Activated naive CD4-positive, alpha-beta T cell treated with anti-CD3 and anti-CD28 coated beads, Interleukin-2, amount 50 U/mL, for 16 hours (primary cell): ENCODE measurements around the gene PIK3CA.

Experiments
- DNase-seq: peaks from one replicate; pipeline ENCODE4 v3.0.0-alpha.2; 2020

The PIK3CA gene

GRCh38 chr3:179158336-179159039, 10.3 kb downstream of the PIK3CA start:
- no peak for DNase-seq

GRCh38 chr3:179163503-179163902, 15.3 kb downstream of the PIK3CA start:
- DNase-seq: no peak

- DNase-seq: no peak
These were observed 16.7 kb downstream of the PIK3CA start for GRCh38 chr3:179164857-179165256.

DNA sequence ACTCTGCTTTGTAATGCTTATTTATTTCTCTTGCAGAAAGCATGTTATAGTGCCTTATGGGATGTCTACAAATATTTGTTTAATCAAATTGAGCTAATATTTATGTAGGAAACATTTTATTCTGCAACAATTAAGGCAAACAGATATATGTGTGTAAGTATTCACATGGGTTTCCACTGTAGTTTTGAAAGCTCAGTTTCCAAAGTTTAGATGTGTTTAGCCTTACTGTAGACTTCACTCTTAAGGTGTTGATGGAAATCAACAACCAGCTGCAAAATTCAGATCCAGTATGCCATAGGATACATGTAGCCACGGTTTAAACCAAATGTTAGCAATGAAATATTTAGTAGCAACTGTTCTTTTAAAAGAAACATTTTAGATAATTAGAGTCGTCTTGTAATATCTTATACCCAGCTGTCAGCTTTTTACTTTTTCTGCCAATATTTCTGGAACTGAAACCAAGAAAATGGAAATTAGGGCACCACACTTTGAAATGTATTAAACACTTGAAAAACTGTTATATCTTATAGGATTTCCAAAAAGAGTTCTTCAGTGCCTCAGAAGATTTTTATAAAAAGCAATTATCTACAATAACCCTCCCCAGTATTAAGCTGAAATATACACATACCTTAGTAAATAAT, 18.5 kb downstream of the PIK3CA start:
- no peak for DNase-seq

- no peak for DNase-seq
These were observed 20.8 kb downstream of the PIK3CA start for GRCh38 chr3:179168918-179169317.

GRCh38 chr3:179172546-179172945, 24.4 kb downstream of the PIK3CA start:
- no peak for DNase-seq

- DNase-seq: no peak
These were observed 26.2 kb downstream of the PIK3CA start for GRCh38 chr3:179174316-179174715.

DNA sequence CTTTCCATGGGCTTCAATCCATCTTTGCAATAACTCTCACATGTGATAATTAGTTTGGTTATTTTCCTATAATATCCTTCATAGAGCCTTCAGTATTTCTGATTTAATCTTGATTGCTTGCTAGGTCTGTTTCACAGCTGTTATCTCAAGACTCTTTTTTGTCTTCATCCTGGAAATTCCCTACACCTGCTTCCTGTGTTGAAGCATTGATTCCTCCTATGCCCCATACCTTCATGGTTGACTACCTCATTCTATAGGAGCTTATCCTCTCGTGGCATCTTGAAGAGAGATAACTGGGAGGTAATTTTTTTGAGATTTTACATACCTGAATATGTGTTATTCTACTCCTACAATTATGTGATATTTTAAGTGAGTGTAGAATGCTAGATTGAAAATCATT, 26.7 kb downstream of the PIK3CA start:
- no peak for DNase-seq

GRCh38 chr3:179175358-179175757, 27.2 kb downstream of the PIK3CA start:
- no peak for DNase-seq

- no peak for DNase-seq
These were observed 29.5 kb downstream of the PIK3CA start for GRCh38 chr3:179177611-179178010.

DNA sequence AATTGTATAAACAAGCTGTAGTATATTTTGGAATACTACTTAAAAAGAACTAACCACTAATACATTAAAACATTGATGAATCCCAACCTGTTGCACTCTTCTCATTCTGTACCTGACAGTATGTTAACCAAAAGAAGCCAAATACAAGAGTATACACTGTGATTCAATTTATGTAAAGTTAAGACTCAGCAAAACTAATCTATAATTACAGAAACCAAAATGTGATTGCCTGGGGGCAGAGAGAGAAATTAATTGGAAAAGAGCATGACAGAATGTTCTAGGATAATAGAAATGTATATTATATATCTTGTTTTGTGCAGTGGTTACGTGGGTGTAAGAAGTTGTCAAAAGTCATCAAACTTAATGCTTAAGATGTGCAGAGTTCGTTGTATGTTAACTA, 31.1 kb downstream of the PIK3CA start:
- no peak for DNase-seq

DNA sequence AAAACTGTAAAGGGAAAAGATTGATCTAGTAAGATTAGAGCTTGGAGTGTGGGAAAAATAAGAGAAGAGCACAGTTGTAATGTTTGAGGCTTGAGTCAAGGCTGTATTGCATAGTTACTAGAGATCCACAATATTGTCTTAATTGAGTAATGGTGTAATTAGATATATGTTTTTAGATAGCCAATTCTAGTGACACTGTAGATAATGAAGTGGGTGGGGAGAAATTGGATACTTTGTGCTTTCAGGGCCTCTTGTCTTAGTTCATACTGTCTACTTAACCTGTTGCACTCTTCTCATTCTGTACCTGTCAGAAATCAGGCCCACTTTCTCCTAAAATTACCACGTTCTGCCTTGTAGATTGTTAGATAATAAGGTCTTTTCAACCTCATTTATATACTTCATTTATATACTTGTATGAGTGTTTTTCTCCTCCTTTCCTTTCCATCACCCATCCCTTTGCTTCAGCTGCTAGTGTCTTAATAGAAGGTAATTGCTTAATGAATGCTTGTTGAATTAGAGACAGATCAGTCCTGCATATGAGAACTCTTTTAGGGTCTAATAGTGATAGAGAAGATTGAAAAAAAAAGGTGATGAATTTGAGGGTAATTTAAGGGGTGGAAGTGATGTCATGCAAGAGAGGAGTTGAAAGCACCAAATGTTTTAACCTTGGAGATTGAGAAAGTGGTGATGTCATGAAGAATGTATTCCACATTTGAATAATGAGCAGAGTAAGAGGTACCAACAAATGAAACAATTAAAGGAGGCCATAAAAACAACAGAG, 32.0 kb downstream of the PIK3CA start:
- DNase-seq: no peak

DNA sequence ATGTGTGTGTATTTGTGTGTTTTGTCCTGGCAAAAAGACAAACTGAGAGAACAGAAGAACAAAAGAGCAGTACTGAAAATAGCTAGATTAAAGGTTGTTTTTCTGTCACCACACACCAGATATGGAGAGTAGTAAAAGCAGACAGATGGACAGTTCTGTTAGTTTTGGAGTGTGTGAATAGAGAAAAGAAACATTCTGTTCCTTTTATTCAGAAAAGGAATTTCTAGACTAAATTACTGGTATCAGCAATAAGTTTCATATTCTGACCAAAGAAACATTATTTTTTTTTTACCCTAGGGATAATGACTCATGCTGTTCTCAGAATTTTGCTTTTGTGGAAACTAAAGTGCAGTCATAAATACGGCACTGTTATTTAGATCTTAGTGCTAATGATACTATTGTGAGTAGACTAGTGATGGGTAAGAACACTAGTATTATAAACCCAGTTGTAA, 32.9 kb downstream of the PIK3CA start:
- no peak for DNase-seq

GRCh38 chr3:179181993-179182551, 33.9 kb downstream of the PIK3CA start:
- no peak for DNase-seq

DNA sequence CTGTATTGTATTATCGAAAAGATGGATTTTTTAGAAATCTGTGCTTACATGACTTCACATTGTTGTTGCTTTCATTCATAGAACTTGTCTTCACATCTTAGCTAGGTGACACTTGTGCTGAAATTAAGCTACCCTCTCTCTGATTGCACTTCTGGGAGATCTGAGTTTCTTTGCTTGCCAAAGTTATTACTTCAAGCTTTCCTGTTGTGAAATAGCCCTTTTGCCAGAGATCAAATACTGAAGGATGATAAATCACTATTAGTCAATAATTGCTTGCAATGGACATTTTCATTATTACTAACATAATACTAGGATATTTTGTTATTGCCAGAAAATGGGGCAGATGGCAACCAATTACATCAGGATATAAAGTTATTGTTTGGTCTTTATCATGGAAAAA, 34.7 kb downstream of the PIK3CA start:
- no peak for DNase-seq

GRCh38 chr3:179184826-179185225, 36.7 kb downstream of the PIK3CA start:
- DNase-seq: no peak

- DNase-seq: no peak
These were observed 38.3 kb downstream of the PIK3CA start for GRCh38 chr3:179186426-179186825.

DNA sequence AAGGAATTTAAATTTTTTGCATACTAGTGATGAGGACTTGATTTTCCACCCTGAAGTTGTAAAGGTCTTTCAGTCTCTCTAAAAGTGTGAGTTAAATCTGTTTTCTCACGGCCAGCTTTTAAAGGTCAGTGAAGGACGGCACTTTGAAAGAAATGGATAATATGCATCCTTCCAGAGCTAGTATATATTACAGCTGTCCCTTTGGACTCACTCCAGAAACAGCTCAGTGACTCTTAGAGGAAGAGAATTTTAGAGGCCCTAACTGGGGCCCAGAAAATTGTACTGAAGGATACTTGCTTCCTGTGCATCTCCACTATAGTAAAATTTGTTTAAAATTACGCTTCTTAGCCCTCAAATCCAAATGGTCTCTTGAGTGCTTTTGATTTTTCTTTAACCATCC, 41.6 kb downstream of the PIK3CA start:
- no peak for DNase-seq

DNA sequence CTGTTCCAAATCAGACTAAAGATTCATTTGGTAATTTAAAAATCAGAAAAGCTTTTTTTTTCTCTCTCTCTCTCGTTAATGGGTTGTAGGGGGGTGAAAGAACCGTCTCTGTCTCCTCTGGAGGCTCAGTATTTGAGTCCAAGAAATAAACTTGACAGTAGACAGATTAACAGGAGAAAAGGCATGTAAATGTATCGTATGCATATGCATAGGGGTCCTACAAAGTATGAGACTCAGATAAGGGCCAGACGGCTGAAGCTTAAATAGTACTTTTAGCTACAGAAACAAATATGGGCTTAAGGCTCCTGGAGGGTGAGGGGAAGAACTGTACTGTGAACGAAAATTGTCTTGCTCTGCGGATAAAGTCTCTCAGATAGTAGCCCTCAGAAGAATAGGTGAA, 42.4 kb downstream of the PIK3CA start:
- no peak for DNase-seq

- no peak for DNase-seq
These were observed 44.4 kb downstream of the PIK3CA start for GRCh38 chr3:179192542-179192941.

DNA sequence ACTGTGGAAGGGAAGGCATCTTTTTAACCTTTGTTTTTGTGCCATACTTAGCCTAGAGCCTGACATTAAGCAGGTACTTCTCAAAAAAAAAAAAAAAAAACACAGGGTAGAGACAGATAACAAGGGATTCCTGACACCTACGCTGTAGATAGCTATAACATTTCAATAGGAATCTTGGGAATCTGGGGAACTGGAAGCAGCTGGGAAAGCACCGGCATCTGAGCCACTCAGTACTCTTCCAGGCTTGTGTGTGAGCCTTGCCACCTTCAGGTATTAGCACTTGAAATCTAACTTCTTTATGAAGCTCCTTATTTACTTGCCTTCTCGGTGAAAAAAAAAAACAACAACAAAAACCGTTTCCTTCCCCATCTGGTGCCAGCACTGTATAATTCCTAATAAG, 46.8 kb downstream of the PIK3CA start:
- DNase-seq: no peak

- no peak for DNase-seq
These were observed 47.9 kb downstream of the PIK3CA start for GRCh38 chr3:179196098-179196497.

DNA sequence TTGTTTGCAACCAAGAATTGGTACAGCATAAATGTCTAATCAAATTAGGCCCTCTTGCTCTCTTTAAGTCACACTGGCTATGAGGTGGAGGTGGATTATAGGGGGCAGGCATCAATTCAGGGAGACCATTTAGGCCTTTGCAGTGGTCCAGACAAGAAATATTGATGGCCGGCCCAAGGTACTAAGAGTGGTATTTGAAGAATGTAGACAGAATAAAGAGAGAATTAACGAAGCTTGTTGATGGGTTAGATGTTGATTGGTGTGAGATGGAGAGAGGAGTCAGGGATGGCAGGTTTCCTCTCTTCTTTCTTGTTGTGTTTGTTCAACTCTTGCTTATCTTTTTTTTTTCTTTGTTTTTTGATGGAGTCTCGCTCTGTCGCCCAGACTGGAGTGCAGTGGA, 48.5 kb downstream of the PIK3CA start:
- DNase-seq: no peak

GRCh38 chr3:179200790-179201189, 52.6 kb downstream of the PIK3CA start:
- DNase-seq: no peak
